PC-3 (cell line): ENCODE measurements around the gene KIAA1217. TPM values are rescaled to one million over a fixed set of nuclear protein-coding genes. Genes with fewer than 3 reads are reported as not detected.

Experiments used
- ATAC-seq: fragments of 200-7000 bp; cut with Tn5 transposase; 2 replicates; pipeline ENCODE4 v1.9.1; 2020; ENCODE audit warnings: mild to moderate bottlenecking, moderate library complexity
- BruUV-seq: library from RNA; stranded (reverse); fragments of 400-500 nt; replicated peaks from 2 replicates; lab custom pipeline; 2021; lab: Mats Ljungman, UMichigan
- CTCF ChIA-PET: fragments of 300-600 bp; sonication (Branson Sonifier 250); formaldehyde crosslinking; loops from one replicate; lab custom pipeline; 2022; ENCODE audit warnings: antibody characterized with exemption; lab: Charles Lee
- POLR2A ChIA-PET: fragments of 300-600 bp; sonication (Branson Sonifier 250); formaldehyde crosslinking; loops from one replicate; lab custom pipeline; 2022; ENCODE audit warnings: antibody characterized with exemption; ENCODE audit not compliant: unreplicated experiment; lab: Charles Lee
- DNase-seq: peaks from one replicate; pipeline ENCODE4 v3.0.0-alpha.2; 2015
- H2AFZ ChIP-seq: fragments of 300-600 bp; sonication (generic); 2 replicates; pipeline ENCODE4 v1.6.0; 2016; ENCODE audit warnings: antibody characterized with exemption, low read length
- H3F3A ChIP-seq: fragments of 300-600 bp; sonication (generic); one replicate; pipeline ENCODE4 v1.6.0; 2017; ENCODE audit warnings: antibody characterized with exemption, low read length, control low read depth, mild to moderate bottlenecking; ENCODE audit not compliant: unreplicated experiment
- H3K27ac ChIP-seq: fragments of 300-600 bp; sonication (generic); 2 replicates; pipeline ENCODE4 v1.5.1; 2016; ENCODE audit warnings: mild to moderate bottlenecking, low read length
- H3K27me3 ChIP-seq: fragments of 300-600 bp; sonication (generic); 2 replicates; pipeline ENCODE4 v1.6.1; 2016; ENCODE audit warnings: low read length, mixed read lengths
- H3K36me3 ChIP-seq: fragments of 300-600 bp; sonication (generic); 2 replicates; pipeline ENCODE4 v1.6.1; 2016; ENCODE audit warnings: low read depth, mixed run types, low read length, mixed read lengths
- H3K4me1 ChIP-seq: fragments of 300-600 bp; sonication (generic); 2 replicates; pipeline ENCODE4 v1.5.1; 2016; ENCODE audit warnings: low read length; ENCODE audit not compliant: insufficient read depth
- H3K4me2 ChIP-seq: fragments of 300-600 bp; sonication (generic); 2 replicates; pipeline ENCODE4 v1.6.0; 2016; ENCODE audit warnings: low read length
- H3K4me3 ChIP-seq: fragments of 300-600 bp; sonication (generic); 2 replicates; pipeline ENCODE4 v1.5.1; 2016; ENCODE audit warnings: mild to moderate bottlenecking, low read length, mixed read lengths
- H3K79me2 ChIP-seq: fragments of 300-600 bp; sonication (generic); 2 replicates; pipeline ENCODE4 v1.6.1; 2017; ENCODE audit warnings: low read length, mixed read lengths
- H3K9ac ChIP-seq: fragments of 300-600 bp; sonication (generic); 2 replicates; pipeline ENCODE4 v1.6.0; 2016; ENCODE audit warnings: mild to moderate bottlenecking, low read length
- H3K9me2 ChIP-seq: fragments of 300-600 bp; sonication (generic); replicated peaks from 2 replicates; pipeline ENCODE4 v1.6.1; 2016; ENCODE audit warnings: mixed run types, low read length, mixed read lengths
- H3K9me3 ChIP-seq: fragments of 300-600 bp; sonication (generic); 2 replicates; pipeline ENCODE4 v1.6.1; 2016; ENCODE audit warnings: low read length, mixed read lengths
- H4K20me1 ChIP-seq: fragments of 300-600 bp; sonication (generic); 2 replicates; pipeline ENCODE4 v1.6.1; 2016; ENCODE audit warnings: low read length, mixed read lengths
- EZH2 ChIP-seq: fragments of 300-600 bp; sonication (generic); IDR thresholded peaks from one replicate; pipeline ENCODE4 v1.6.1; 2017; ENCODE audit warnings: antibody characterized with exemption, mild to moderate bottlenecking, low read length; ENCODE audit not compliant: unreplicated experiment
- EZH2phosphoT487 ChIP-seq: fragments of 300-600 bp; sonication (generic); IDR thresholded peaks from 2 replicates; pipeline ENCODE4 v1.6.1; 2018; ENCODE audit warnings: mild to moderate bottlenecking, antibody characterized with exemption, low read length, borderline replicate concordance
- intact Hi-C: fragments of 100-400 bp; cut with micrococcal nuclease; formaldehyde crosslinking; loops from 2 replicates; pipeline ENCODE4 v1.9.0; 2023
- total RNA-seq: library from RNA; depleted of rRNA; stranded (reverse); fragments of >200 nt; gene quantifications from 2 replicates; pipeline ENCODE4 v1.2.3, GENCODE V29; 2014
- TF ChIP-seq, protein P1 (sequence below): fragments of 300-600 bp; sonication (generic); conservative IDR thresholded peaks from 2 replicates; pipeline ENCODE4 v1.5.1; 2017; ENCODE audit warnings: antibody characterized with exemption, low read depth, mild to moderate bottlenecking, low read length

The KIAA1217 gene
- total RNA-seq, 1 experiment from 2014 or later = 16.0 TPM

DNA sequence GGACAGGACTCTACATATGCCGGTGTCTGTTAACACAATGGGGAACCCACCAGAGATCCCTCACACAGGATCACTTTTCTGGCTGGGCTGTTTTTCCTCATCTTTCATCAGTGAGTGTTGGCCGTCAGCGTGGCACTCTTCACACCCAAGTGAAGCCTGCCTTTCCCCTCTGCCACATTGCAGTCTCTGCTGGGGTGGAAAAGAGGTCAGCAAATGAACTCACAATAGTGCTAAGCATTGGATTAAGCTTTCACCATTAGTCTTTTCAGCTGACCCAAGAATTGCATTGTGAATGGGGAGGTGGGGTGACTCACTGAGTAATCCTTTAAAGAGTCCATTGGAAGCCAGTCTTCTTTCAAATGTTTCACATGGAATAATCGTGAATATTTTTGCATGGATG is 143.0 kb downstream of the KIAA1217 start:
- H2AFZ ChIP-seq = no peak overlapping the region
- no peaks in the 10 kb centered on the region for H3K36me3 ChIP-seq
- no peaks in the 10 kb centered on the region for H4K20me1 ChIP-seq
- H3K79me2 ChIP-seq = no peaks in the 10 kb centered on the region
- no peak for ATAC-seq
- no TSS peak for BruUV-seq
- H3K4me2 ChIP-seq = no peak overlapping the region
- peaks cover 26% of the 10 kb centered on the region for H3K4me1 ChIP-seq
- H3F3A ChIP-seq = peaks cover 3% of the 10 kb centered on the region
- no peaks in the 10 kb centered on the region for H3K9me2 ChIP-seq
- ChIA-PET POLR2A (no interaction called here), CTCF (no interaction called here)
- intact Hi-C loops = no loop called here
- H3K27ac ChIP-seq = no peak overlapping the region
- H3K4me3 ChIP-seq = no peak overlapping the region
- H3K27me3 ChIP-seq = no peaks in the 10 kb centered on the region
- no peak overlapping the region for H3K9ac ChIP-seq
- TF ChIP-seq EZH2 = no peak
- TF ChIP-seq EZH2phosphoT487 = no peak
- TF ChIP-seq, protein P1, sequence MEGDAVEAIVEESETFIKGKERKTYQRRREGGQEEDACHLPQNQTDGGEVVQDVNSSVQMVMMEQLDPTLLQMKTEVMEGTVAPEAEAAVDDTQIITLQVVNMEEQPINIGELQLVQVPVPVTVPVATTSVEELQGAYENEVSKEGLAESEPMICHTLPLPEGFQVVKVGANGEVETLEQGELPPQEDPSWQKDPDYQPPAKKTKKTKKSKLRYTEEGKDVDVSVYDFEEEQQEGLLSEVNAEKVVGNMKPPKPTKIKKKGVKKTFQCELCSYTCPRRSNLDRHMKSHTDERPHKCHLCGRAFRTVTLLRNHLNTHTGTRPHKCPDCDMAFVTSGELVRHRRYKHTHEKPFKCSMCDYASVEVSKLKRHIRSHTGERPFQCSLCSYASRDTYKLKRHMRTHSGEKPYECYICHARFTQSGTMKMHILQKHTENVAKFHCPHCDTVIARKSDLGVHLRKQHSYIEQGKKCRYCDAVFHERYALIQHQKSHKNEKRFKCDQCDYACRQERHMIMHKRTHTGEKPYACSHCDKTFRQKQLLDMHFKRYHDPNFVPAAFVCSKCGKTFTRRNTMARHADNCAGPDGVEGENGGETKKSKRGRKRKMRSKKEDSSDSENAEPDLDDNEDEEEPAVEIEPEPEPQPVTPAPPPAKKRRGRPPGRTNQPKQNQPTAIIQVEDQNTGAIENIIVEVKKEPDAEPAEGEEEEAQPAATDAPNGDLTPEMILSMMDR = no peak
- no peak for DNase-seq
- no peaks in the 10 kb centered on the region for H3K9me3 ChIP-seq

DNA sequence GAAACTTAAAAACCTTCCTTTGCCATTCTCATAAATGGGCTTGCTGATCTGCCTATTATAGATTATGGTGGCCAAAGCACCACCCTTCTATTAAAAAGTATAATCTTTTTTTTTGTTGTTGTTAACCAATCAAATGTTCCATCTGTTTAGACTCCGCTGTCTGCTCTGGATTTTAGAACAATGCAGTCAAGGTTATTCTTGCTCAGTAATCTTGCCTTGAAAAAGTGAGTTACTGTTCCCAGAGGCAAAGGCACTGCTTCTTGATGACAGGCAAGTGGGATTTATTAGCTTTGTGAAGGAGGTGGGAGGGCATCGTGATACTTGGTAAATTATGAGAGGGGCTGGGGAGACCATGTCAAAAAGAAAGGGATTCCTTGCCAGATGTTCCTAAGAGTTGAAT is 143.5 kb downstream of the KIAA1217 start:
- Histone ChIP-seq H3K9me3 (no peaks in the 10 kb centered on the region), H4K20me1 (no peaks in the 10 kb centered on the region), H3K9ac (no peak overlapping the region), H3K27ac (no peak overlapping the region), H3K4me1 (peaks cover 22% of the 10 kb centered on the region), H3K79me2 (no peaks in the 10 kb centered on the region), H3K27me3 (no peaks in the 10 kb centered on the region), H3K36me3 (no peaks in the 10 kb centered on the region), H3K9me2 (no peaks in the 10 kb centered on the region), H2AFZ (no peak overlapping the region), H3K4me3 (no peak overlapping the region), H3K4me2 (no peak overlapping the region), H3F3A (peaks cover 3% of the 10 kb centered on the region)
- DNase-seq (no peak), ATAC-seq (no peak)
- ChIA-PET POLR2A (no interaction called here), CTCF (no interaction called here)
- intact Hi-C loops = no loop called here
- TF ChIP-seq EZH2 = no peak
- TF ChIP-seq EZH2phosphoT487 = no peak
- TF ChIP-seq, protein P1 = no peak
- no TSS peak for BruUV-seq

DNA sequence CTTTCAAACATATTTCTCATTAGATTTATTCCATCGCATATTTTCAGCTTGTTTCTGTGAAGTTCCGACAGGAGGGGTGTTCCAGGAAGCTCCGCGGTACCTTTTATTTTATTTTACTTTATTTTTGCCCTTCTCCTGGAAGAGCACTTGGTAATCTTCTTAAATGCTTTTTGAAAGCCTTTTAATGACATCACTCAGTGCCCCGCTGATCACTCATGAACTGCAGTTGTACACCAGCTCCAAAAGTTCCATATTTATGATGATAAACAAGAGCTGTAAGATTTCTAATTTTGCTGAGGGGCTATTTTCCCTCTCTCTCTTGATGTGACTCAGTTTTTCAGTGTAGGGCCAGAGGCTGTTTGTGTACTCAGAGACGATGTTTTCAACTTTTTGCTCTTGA is 144.4 kb downstream of the KIAA1217 start:
- DNase-seq = no peak
- no peaks in the 10 kb centered on the region for H4K20me1 ChIP-seq
- H3K36me3 ChIP-seq = no peaks in the 10 kb centered on the region
- no peak for ATAC-seq
- H3K27ac ChIP-seq = no peak overlapping the region
- no peak overlapping the region for H3K9ac ChIP-seq
- no peaks in the 10 kb centered on the region for H3K27me3 ChIP-seq
- CTCF ChIA-PET = no interaction called here
- no peaks in the 10 kb centered on the region for H3K9me3 ChIP-seq
- peaks cover 22% of the 10 kb centered on the region for H3K4me1 ChIP-seq
- no peaks in the 10 kb centered on the region for H3K9me2 ChIP-seq
- intact Hi-C loops = no loop called here
- H3F3A ChIP-seq = peaks cover 3% of the 10 kb centered on the region
- H3K4me3 ChIP-seq = no peak overlapping the region
- no peak overlapping the region for H2AFZ ChIP-seq
- no peaks in the 10 kb centered on the region for H3K79me2 ChIP-seq
- no peak for TF ChIP-seq EZH2
- no peak for TF ChIP-seq EZH2phosphoT487
- TF ChIP-seq, protein P1 = no peak
- no peak overlapping the region for H3K4me2 ChIP-seq
- POLR2A ChIA-PET = interaction anchor here (0.6 kb wide), 1 partner anchor 29 kb away, joined by 4 read pairs; no protein-coding TSS in a partner anchor
- no TSS peak for BruUV-seq
